Liver (tissue), 9 donors: Measurements from ENCODE around the gene TOX2. TPM values are rescaled to one million over a fixed set of nuclear protein-coding genes. Genes with fewer than 3 reads are reported as not detected.

Source experiments
- DNase-seq: peaks from one replicate; pipeline ENCODE4 v3.0.0-alpha.2; 2017; ENCODE audit warnings: low spot score
- H3K27ac ChIP-seq, 2 donors: one replicate each; pipeline ENCODE4 v1.7.0; 2013; ENCODE audit warnings: inconsistent platforms in 2 of 2, low read length in 2 of 2, control low read depth in 1 of 2, low read depth in 1 of 2, mild to moderate bottlenecking in 1 of 2
- H3K27me3 ChIP-seq, 4 donors: one replicate each; pipeline versions ENCODE4 v1.6.1 to v1.7.0; 2013; ENCODE audit warnings: low read length in 3 of 4, inconsistent platforms in 1 of 4, mild to moderate bottlenecking in 1 of 4, moderate library complexity in 1 of 4; ENCODE audit not compliant: control insufficient read depth in 4 of 4, insufficient read depth in 4 of 4
- H3K36me3 ChIP-seq, 4 donors: one replicate each; pipeline versions ENCODE4 v1.6.1 to v1.7.0; 2013; ENCODE audit warnings: low read length in 3 of 4, mild to moderate bottlenecking in 3 of 4, low read depth in 1 of 4, moderate library complexity in 1 of 4; ENCODE audit not compliant: control insufficient read depth in 4 of 4, insufficient read depth in 3 of 4
- H3K4me1 ChIP-seq, 4 donors: one replicate each; pipeline versions ENCODE4 v1.6.1 to v1.7.0; 2013; ENCODE audit warnings: low read length in 3 of 4, mild to moderate bottlenecking in 3 of 4, moderate library complexity in 1 of 4; ENCODE audit not compliant: control insufficient read depth in 4 of 4, insufficient read depth in 4 of 4
- H3K4me3 ChIP-seq, 3 donors: one replicate each; pipeline versions ENCODE4 v1.6.1 to v1.7.0; 2013; ENCODE audit warnings: low read length in 3 of 3, control low read depth in 1 of 3, low read depth in 1 of 3, mild to moderate bottlenecking in 1 of 3
- H3K9ac ChIP-seq, 2 donors: one replicate each; pipeline ENCODE4 v1.7.0; 2013; ENCODE audit warnings: low read length in 2 of 2, mild to moderate bottlenecking in 2 of 2, moderate library complexity in 2 of 2, control low read depth in 1 of 2, low read depth in 1 of 2
- H3K9me3 ChIP-seq, 4 donors: one replicate each; pipeline versions ENCODE4 v1.6.1 to v1.7.0; 2013; ENCODE audit warnings: low read length in 3 of 4; ENCODE audit not compliant: control insufficient read depth in 4 of 4
- ATF3 ChIP-seq: IDR thresholded peaks from 2 replicates; pipeline ENCODE4 v1.6.1; 2016; ENCODE audit warnings: antibody characterized with exemption
- CTCF ChIP-seq: fragments of 150-350 bp; IDR thresholded peaks from 2 replicates; pipeline ENCODE4 v1.5.1; 2017; ENCODE audit warnings: improper control_type of control experiment, low read depth, low read length; ENCODE audit not compliant: missing input control
- EGR1 ChIP-seq, 2 donors: IDR thresholded peaks; 2 replicates each; pipeline ENCODE4 v1.6.1; 2016 to 2018; ENCODE audit warnings: antibody characterized with exemption in 2 of 2, low read depth in 2 of 2
- FOXA1 ChIP-seq: IDR thresholded peaks from 2 replicates; pipeline ENCODE4 v1.6.1; 2016; ENCODE audit warnings: antibody characterized with exemption
- FOXA2 ChIP-seq: IDR thresholded peaks from 2 replicates; pipeline ENCODE4 v1.6.1; 2016; ENCODE audit warnings: antibody characterized with exemption
- GABPA ChIP-seq, 2 donors: IDR thresholded peaks in 1 of 2; conservative IDR thresholded peaks in 1 of 2; 2 replicates each; pipeline ENCODE4 v1.6.1; 2016; ENCODE audit warnings: antibody characterized with exemption in 2 of 2, mild to moderate bottlenecking in 1 of 2, moderate library complexity in 1 of 2
- HNF4A ChIP-seq, 2 donors: conservative IDR thresholded peaks; 2 replicates each; pipeline ENCODE4 v1.6.1; 2016; ENCODE audit warnings: antibody characterized with exemption in 2 of 2, mild to moderate bottlenecking in 2 of 2
- HNF4G ChIP-seq: IDR thresholded peaks from 2 replicates; pipeline ENCODE4 v1.6.1; 2016; ENCODE audit warnings: antibody characterized with exemption
- JUND ChIP-seq, 2 donors: IDR thresholded peaks; 2 replicates each; pipeline ENCODE4 v1.6.1; 2016; ENCODE audit warnings: antibody characterized with exemption in 2 of 2
- NR2F2 ChIP-seq: IDR thresholded peaks from 2 replicates; pipeline ENCODE4 v1.6.1; 2016; ENCODE audit warnings: antibody characterized with exemption
- RAD21 ChIP-seq, 2 donors: IDR thresholded peaks; 2 replicates each; pipeline ENCODE4 v1.6.1; 2016; ENCODE audit warnings: antibody characterized with exemption in 2 of 2, mild to moderate bottlenecking in 2 of 2
- RXRA ChIP-seq, 2 donors: IDR thresholded peaks; 2 replicates each; pipeline ENCODE4 v1.6.1; 2017 to 2018; ENCODE audit warnings: antibody characterized with exemption in 2 of 2, mild to moderate bottlenecking in 1 of 2
- SP1 ChIP-seq: IDR thresholded peaks from 2 replicates; pipeline ENCODE4 v1.6.1; 2018; ENCODE audit warnings: antibody characterized with exemption, mild to moderate bottlenecking
- TAF1 ChIP-seq: conservative IDR thresholded peaks from 2 replicates; pipeline ENCODE4 v1.6.1; 2016; ENCODE audit warnings: antibody characterized with exemption, mild to moderate bottlenecking
- YY1 ChIP-seq: IDR thresholded peaks from 2 replicates; pipeline ENCODE4 v1.6.1; 2016; ENCODE audit warnings: antibody characterized with exemption, mild to moderate bottlenecking
- ZBTB33 ChIP-seq: IDR thresholded peaks from 2 replicates; pipeline ENCODE4 v1.6.1; 2016; ENCODE audit warnings: antibody characterized with exemption
- WGBS: extraction: QIAGEN DNeasy Blood & Tissue Kit; methylation state at CpG from one replicate; pipeline ENCODE4 v1.1.7; 2013; 5-methylcytosine and 5-hydroxymethylcytosine counted together
- polyA plus RNA-seq, 2 donors: library from polyadenylated mRNA; stranded (reverse) in 1 of 2; unstranded in 1 of 2; fragments of 200-250 nt in 1 of 2; fragments of >200 nt in 1 of 2; fragmentation: Nextera tagmentation in 1 of 2; extraction: Ambion mirVana in 1 of 2; gene quantifications; one replicate each; pipeline versions ENCODE4 v1.2.1 to v1.2.3, GENCODE V29; 2013 to 2015
- total RNA-seq, 2 donors: library from RNA; depleted of rRNA; stranded (reverse); fragments of >200 nt; gene quantifications; one replicate each; pipeline ENCODE4 v1.2.3, GENCODE V29; 2014
- TF ChIP-seq, protein P1 (sequence below): IDR thresholded peaks from 2 replicates; pipeline ENCODE4 v1.6.1; 2016; ENCODE audit warnings: antibody characterized with exemption
- TF ChIP-seq, protein P2 (sequence below): IDR thresholded peaks from 2 replicates; pipeline ENCODE4 v1.6.1; 2016; ENCODE audit warnings: antibody characterized with exemption, mild to moderate bottlenecking
- donor health status: healthy.
- donor health status: healthy.
- donor health status: healthy.
- donor health status: healthy.
- donor health status: healthy.

TOX2 gene
- total and polyA plus RNA-seq, 4 donors, result 0.33 to 2.7 (median 1.4) TPM

DNA sequence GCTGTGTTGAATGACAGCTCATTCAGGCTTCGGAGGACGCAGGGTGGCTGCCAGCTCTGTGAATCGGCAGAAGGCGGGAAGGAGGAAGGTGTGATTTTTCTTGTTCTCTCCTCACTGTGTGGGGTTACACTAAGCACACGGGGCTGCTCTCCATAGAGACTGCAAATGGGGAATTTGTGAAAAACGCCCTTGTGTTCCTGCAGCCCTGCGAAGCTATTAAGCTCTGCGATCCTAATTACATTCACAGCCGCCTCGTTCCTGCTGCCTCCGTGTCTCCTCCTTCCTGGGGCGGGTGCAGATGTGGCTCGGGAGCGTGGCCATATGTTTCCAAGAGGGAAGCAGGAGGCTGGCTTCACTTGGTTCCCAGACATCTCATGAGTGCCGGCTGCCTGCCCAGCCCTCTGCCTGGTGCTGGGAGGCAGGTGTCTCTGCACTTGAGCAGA is 124.0 kb downstream of the TOX2 start:
- no peak for DNase-seq
- H3K9me3 ChIP-seq, result no peaks in the 10 kb centered on the region
- 49% methylated on average over 15 of the region's 15 CpGs for WGBS
- TF ChIP-seq FOXA1 (no peak), SP1 (no peak), ZBTB33 (no peak), NR2F2 (no peak)
- TF ChIP-seq, protein P1, sequence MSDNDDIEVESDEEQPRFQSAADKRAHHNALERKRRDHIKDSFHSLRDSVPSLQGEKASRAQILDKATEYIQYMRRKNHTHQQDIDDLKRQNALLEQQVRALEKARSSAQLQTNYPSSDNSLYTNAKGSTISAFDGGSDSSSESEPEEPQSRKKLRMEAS, result no peak
- peaks cover 0 to 6% (median 0%) of the 10 kb centered on the region in 4 donors for H3K27me3 ChIP-seq
- H3K4me3 ChIP-seq, result no peak overlapping the region
- H3K9ac ChIP-seq, result no peak overlapping the region
- no peak overlapping the region for H3K27ac ChIP-seq
- no peaks in the 10 kb centered on the region for H3K36me3 ChIP-seq
- no peaks in the 10 kb centered on the region for H3K4me1 ChIP-seq

DNA sequence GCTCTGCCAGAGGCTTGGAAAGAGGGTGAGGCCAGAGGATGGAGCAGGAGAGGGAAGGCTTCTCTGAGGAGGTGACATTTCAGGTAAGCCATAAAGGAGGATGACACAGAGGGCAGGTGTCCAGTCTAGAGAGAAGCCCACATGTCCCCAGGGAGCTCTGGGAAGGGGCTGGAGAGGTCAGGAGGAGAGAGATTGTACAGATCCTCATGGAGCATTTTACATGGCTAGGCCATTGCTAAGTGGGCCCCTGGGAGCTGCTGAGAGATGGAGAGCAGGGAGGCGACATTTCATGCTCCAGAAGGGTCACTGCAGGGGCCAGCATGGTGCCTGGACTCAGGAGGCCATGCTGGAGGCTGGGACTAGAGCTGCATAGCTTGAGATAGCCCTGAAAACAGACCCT is 124.5 kb downstream of the TOX2 start:
- no peak overlapping the region for H3K27ac ChIP-seq
- no peaks in the 10 kb centered on the region for H3K4me1 ChIP-seq
- no peaks in the 10 kb centered on the region for H3K9me3 ChIP-seq
- peaks cover 0 to 6% (median 0%) of the 10 kb centered on the region in 4 donors for H3K27me3 ChIP-seq
- no peak overlapping the region for H3K4me3 ChIP-seq
- H3K9ac ChIP-seq, result no peak overlapping the region
- no peak for DNase-seq
- WGBS, result 79% methylated on average over 1 of the region's 1 CpG
- TF ChIP-seq ZBTB33 (no peak), RAD21 (IDR thresholded peaks at IDR 0.05) (no peak), CTCF (no peak), GABPA (IDR thresholded peaks at IDR 0.05 in 1 of 2, conservative IDR thresholded peaks at IDR 0.05 in 1 of 2) (no peak), HNF4G (no peak), RXRA (IDR thresholded peaks at IDR 0.05) (no peak), FOXA2 (no peak), NR2F2 (no peak), YY1 (no peak), HNF4A (conservative IDR thresholded peaks at IDR 0.05) (no peak), JUND (IDR thresholded peaks at IDR 0.05) (no peak), EGR1 (IDR thresholded peaks at IDR 0.05; ENCODE audit: low read depth in 2 of 2) (no peak), TAF1 (no peak), ATF3 (no peak), FOXA1 (no peak), SP1 (no peak)
- TF ChIP-seq, protein P1, result no peak
- TF ChIP-seq, protein P2, sequence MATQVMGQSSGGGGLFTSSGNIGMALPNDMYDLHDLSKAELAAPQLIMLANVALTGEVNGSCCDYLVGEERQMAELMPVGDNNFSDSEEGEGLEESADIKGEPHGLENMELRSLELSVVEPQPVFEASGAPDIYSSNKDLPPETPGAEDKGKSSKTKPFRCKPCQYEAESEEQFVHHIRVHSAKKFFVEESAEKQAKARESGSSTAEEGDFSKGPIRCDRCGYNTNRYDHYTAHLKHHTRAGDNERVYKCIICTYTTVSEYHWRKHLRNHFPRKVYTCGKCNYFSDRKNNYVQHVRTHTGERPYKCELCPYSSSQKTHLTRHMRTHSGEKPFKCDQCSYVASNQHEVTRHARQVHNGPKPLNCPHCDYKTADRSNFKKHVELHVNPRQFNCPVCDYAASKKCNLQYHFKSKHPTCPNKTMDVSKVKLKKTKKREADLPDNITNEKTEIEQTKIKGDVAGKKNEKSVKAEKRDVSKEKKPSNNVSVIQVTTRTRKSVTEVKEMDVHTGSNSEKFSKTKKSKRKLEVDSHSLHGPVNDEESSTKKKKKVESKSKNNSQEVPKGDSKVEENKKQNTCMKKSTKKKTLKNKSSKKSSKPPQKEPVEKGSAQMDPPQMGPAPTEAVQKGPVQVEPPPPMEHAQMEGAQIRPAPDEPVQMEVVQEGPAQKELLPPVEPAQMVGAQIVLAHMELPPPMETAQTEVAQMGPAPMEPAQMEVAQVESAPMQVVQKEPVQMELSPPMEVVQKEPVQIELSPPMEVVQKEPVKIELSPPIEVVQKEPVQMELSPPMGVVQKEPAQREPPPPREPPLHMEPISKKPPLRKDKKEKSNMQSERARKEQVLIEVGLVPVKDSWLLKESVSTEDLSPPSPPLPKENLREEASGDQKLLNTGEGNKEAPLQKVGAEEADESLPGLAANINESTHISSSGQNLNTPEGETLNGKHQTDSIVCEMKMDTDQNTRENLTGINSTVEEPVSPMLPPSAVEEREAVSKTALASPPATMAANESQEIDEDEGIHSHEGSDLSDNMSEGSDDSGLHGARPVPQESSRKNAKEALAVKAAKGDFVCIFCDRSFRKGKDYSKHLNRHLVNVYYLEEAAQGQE, result no peak
- no peaks in the 10 kb centered on the region for H3K36me3 ChIP-seq
